OCI-LY1 (cell line): ENCODE data around the gene SLC13A5.
"Not testable (repeated sequence)": the region's sequence is repeated elsewhere in the genome, so short reads cannot be mapped to it uniquely, and the experiment has no call there.

Experiments used
- EZH2 ChIP-seq: fragments of 200-600 bp; sonication (generic), shearing (Covaris generic); IDR thresholded peaks from 2 replicates; pipeline ENCODE4 v1.8.0; 2017; ENCODE audit warnings: borderline replicate concordance, mixed run types, mild to moderate bottlenecking, antibody characterized with exemption, low read length, moderate library complexity, mixed read lengths
- TF ChIP-seq, protein P1 (sequence below): fragments of 200-600 bp; sonication (generic), shearing (Covaris generic); IDR thresholded peaks from 2 replicates; pipeline ENCODE4 v1.5.1; 2017; ENCODE audit warnings: mild to moderate bottlenecking, antibody characterized with exemption, low read length, moderate library complexity, mixed read lengths

DNA sequence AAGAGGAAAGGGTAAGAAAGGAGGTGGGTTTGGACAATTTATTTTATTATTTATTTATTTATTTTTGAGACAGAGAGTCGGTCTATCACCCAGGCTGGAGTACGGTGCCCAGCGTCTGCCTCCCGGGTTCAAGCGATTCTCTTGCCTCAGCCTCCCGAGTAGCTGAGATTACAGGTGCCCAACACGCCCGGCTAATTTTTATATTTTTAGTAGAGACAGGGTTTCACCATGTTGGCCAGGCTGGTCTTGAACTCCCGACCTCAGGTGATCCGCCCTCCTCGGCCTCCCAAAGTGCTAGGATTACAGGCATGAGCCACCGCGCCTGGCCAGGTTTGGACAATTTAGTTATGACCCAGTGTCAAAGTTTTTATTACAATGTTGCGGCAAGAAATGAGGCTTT lies 50.0 kb downstream of the SLC13A5 start:
- TF ChIP-seq, protein P1, sequence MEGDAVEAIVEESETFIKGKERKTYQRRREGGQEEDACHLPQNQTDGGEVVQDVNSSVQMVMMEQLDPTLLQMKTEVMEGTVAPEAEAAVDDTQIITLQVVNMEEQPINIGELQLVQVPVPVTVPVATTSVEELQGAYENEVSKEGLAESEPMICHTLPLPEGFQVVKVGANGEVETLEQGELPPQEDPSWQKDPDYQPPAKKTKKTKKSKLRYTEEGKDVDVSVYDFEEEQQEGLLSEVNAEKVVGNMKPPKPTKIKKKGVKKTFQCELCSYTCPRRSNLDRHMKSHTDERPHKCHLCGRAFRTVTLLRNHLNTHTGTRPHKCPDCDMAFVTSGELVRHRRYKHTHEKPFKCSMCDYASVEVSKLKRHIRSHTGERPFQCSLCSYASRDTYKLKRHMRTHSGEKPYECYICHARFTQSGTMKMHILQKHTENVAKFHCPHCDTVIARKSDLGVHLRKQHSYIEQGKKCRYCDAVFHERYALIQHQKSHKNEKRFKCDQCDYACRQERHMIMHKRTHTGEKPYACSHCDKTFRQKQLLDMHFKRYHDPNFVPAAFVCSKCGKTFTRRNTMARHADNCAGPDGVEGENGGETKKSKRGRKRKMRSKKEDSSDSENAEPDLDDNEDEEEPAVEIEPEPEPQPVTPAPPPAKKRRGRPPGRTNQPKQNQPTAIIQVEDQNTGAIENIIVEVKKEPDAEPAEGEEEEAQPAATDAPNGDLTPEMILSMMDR: not testable (repeated sequence)
- not testable (repeated sequence) for TF ChIP-seq EZH2
